ENCODE measurements around the gene DTNB.

DNA sequence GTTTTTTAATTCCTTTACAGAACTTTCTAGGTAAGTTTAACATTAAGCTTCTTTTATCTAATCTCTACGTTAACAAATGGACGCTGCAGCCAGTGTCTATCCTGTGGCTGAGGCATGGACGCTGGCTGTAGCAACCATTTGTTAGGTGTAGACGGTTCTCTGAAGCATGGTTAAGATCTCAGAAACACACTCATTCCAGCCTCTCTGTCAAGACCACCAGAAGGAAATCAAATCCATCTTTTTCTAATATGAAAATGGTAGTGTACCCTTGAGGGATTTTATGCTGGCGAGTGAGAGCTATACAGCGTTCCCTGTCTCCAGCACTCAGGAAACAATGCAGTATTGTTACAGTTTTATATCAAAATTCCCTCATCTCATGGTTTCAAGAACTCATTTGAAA, 78.0 kb downstream of the DTNB start:
- TF ChIP-seq, protein P1, sequence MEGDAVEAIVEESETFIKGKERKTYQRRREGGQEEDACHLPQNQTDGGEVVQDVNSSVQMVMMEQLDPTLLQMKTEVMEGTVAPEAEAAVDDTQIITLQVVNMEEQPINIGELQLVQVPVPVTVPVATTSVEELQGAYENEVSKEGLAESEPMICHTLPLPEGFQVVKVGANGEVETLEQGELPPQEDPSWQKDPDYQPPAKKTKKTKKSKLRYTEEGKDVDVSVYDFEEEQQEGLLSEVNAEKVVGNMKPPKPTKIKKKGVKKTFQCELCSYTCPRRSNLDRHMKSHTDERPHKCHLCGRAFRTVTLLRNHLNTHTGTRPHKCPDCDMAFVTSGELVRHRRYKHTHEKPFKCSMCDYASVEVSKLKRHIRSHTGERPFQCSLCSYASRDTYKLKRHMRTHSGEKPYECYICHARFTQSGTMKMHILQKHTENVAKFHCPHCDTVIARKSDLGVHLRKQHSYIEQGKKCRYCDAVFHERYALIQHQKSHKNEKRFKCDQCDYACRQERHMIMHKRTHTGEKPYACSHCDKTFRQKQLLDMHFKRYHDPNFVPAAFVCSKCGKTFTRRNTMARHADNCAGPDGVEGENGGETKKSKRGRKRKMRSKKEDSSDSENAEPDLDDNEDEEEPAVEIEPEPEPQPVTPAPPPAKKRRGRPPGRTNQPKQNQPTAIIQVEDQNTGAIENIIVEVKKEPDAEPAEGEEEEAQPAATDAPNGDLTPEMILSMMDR (IDR thresholded peaks at IDR 0.05; ENCODE audit: poor library complexity), result no peak
- TF ChIP-seq EZH2 (IDR thresholded peaks at IDR 0.05; ENCODE audit: borderline replicate concordance) (no peak), EZH2phosphoT487 (IDR thresholded peaks at IDR 0.05; ENCODE audit: low read depth, severe bottlenecking, unreplicated experiment) (no peak)
